GM12878 (cell line): ENCODE results near the gene COL23A1. TPM values are rescaled to one million over a fixed set of nuclear protein-coding genes. Genes with fewer than 3 reads are reported as not detected.

Experiments
- ATAC-seq: fragments of 200-7000 bp; cut with Tn5 transposase; 3 replicates; pipeline ENCODE4 v1.9.1; 2020; ENCODE audit warnings: mild to moderate bottlenecking, moderate library complexity
- BruUV-seq: library from RNA; stranded (reverse); fragments of 400-500 nt; replicated peaks from 2 replicates; lab custom pipeline; 2021; lab: Mats Ljungman, UMichigan
- CTCF ChIA-PET: fragments of 300-600 bp; sonication (Branson Sonifier 250); formaldehyde crosslinking; extraction: SDS; loops from one replicate; lab custom pipeline; 2021; ENCODE audit warnings: inconsistent platforms; lab: Yijun Ruan, JAX
- POLR2A ChIA-PET: fragments of 350-600 bp; formaldehyde crosslinking; extraction: SDS; loops from one replicate; lab custom pipeline; 2021; ENCODE audit warnings: inconsistent platforms; lab: Charles Lee
- RAD21 ChIA-PET: fragments of 300-600 bp; sonication (Branson Sonifier 250); formaldehyde crosslinking; loops from one replicate; lab custom pipeline; 2023; ENCODE audit warnings: antibody characterized with exemption; ENCODE audit not compliant: unreplicated experiment; lab: Charles Lee
- SMC1A ChIA-PET: fragments of 300-600 bp; sonication (Branson Sonifier 250); formaldehyde crosslinking; loops from one replicate; lab custom pipeline; 2023; ENCODE audit not compliant: unreplicated experiment, uncharacterized antibody; lab: Charles Lee
- DNase-seq: peaks from one replicate; pipeline ENCODE4 v3.0.0-alpha.2; 2011; ENCODE audit warnings: low read depth, low spot score
- FAIRE-seq: peaks from 3 replicates; lab custom pipeline; 2011; peaks lifted over from hg19 to GRCh38; lab: Jason Lieb, UNC
- H2AFZ ChIP-seq: 2 replicates; pipeline ENCODE4 v1.6.0; 2011; ENCODE audit warnings: low read depth, low read length, control low read depth; ENCODE audit not compliant: control insufficient read depth
- H3K27ac ChIP-seq: 2 replicates; pipeline ENCODE4 v1.5.1; 2011; ENCODE audit warnings: control low read depth; ENCODE audit not compliant: control insufficient read depth, insufficient read depth
- H3K27me3 ChIP-seq, 2 experiments: replicated peaks in 1 of 2; 2 replicates each; pipeline versions ENCODE4 v1.6.0 to v1.6.1; 2011; ENCODE audit warnings: low read length in 1 of 2; ENCODE audit not compliant: control insufficient read depth in 2 of 2, insufficient read depth in 2 of 2
- H3K36me3 ChIP-seq, 2 experiments: 2 replicates each; pipeline ENCODE4 v1.5.1; 2011; ENCODE audit warnings: low read length in 1 of 2; ENCODE audit not compliant: control insufficient read depth in 2 of 2, insufficient read depth in 2 of 2
- H3K4me1 ChIP-seq: 2 replicates; pipeline ENCODE4 v1.6.1; 2011; ENCODE audit warnings: mild to moderate bottlenecking, low read length, moderate library complexity, mixed read lengths; ENCODE audit not compliant: control insufficient read depth, insufficient read depth
- H3K4me2 ChIP-seq: 2 replicates; pipeline ENCODE4 v1.6.0; 2011; ENCODE audit warnings: control low read depth; ENCODE audit not compliant: control insufficient read depth, insufficient read depth
- H3K4me3 ChIP-seq: fragments of 200-600 bp; sonication (generic); 2 replicates; pipeline ENCODE4 v1.5.1; 2016
- H3K79me2 ChIP-seq: 2 replicates; pipeline ENCODE4 v1.6.0; 2011; ENCODE audit warnings: low read length; ENCODE audit not compliant: control insufficient read depth, insufficient read depth
- H3K9ac ChIP-seq: 2 replicates; pipeline ENCODE4 v1.8.0; 2011; ENCODE audit warnings: low read length, control low read depth, mixed read lengths; ENCODE audit not compliant: control insufficient read depth, insufficient read depth
- H3K9me3 ChIP-seq: replicated peaks from 3 replicates; pipeline ENCODE4 v1.5.1; 2011; ENCODE audit warnings: mild to moderate bottlenecking, low read length; ENCODE audit not compliant: control insufficient read depth, insufficient read depth
- H4K20me1 ChIP-seq: 2 replicates; pipeline ENCODE4 v1.6.0; 2011; ENCODE audit not compliant: control insufficient read depth, insufficient read depth
- EZH2 ChIP-seq: IDR thresholded peaks from 2 replicates; pipeline ENCODE4 v1.6.1; 2012; ENCODE audit warnings: low read depth, mild to moderate bottlenecking, control low read depth, inconsistent platforms, low read length, borderline replicate concordance; ENCODE audit not compliant: control insufficient read depth
- LARP7 ChIP-seq: fragments of 450-650 bp; IDR thresholded peaks from 2 replicates; pipeline ENCODE4 v1.6.1; 2017; ENCODE audit warnings: mild to moderate bottlenecking
- NFYB ChIP-seq: IDR thresholded peaks from 2 replicates; pipeline ENCODE4 v1.6.1; 2011; ENCODE audit warnings: low read depth, mild to moderate bottlenecking, low read length, improper control_type of control experiment, moderate library complexity; ENCODE audit not compliant: insufficient read depth
- RB1 ChIP-seq: fragments of 450-650 bp; formaldehyde crosslinking; IDR thresholded peaks from 2 replicates; pipeline ENCODE4 v1.6.1; 2017; ENCODE audit warnings: mild to moderate bottlenecking, borderline replicate concordance
- ZSCAN29 ChIP-seq: fragments of 450-650 bp; IDR thresholded peaks from 2 replicates; pipeline ENCODE4 v1.6.1; 2017; ENCODE audit warnings: mild to moderate bottlenecking, moderate library complexity
- WGBS: methylation state at CpG from one replicate; pipeline ENCODE4 v1.1.6; 2016; ENCODE audit warnings: low lambda C conversion rate; ENCODE audit not compliant: insufficient replicate concordance, insufficient coverage; ENCODE audit errors: missing lambda C conversion rate; 5-methylcytosine and 5-hydroxymethylcytosine counted together
- in situ Hi-C: fragments of 300-500 bp; cut with MboI; formaldehyde crosslinking; loops from 9 replicates; pipeline ENCODE4 v1.14.3; 2018; ENCODE audit warnings: mixed read lengths
- intact Hi-C: fragments of 100-400 bp; cut with micrococcal nuclease; formaldehyde crosslinking; loops from one replicate; pipeline ENCODE4 v1.14.2; 2022; ENCODE audit not compliant: unreplicated experiment
- polyA plus RNA-seq, 11 experiments: library from polyadenylated mRNA; depleted of rRNA in 4 of 11; unstranded in 6 of 11; stranded (reverse) in 5 of 11; fragments of >200 nt; fragmentation: Nextera tagmentation in 4 of 11; fragmentation: Illumina TruSeq in 1 of 11; extraction: Ambion mirVana in 4 of 11; extraction: Trizol in 1 of 11; gene quantifications; 1 replicate in 1 of 11; 2 replicates in 10 of 11; pipeline versions ENCODE4 v1.2.1 to v1.2.3, GENCODE V29; 2011 to 2016; ENCODE audit warnings: inconsistent platforms in 2 of 11, missing spikeins in 2 of 11, low read depth in 1 of 11
- total RNA-seq, 4 experiments: library from RNA; depleted of rRNA in 3 of 4; stranded (reverse); fragments of >200 nt in 3 of 4; fragmentation: Illumina TruSeq in 1 of 4; extraction: Trizol in 1 of 4; gene quantifications; 2 replicates each; pipeline versions ENCODE4 v1.2.1 to v1.2.3, GENCODE V29; 2013 to 2021
- TF ChIP-seq, protein P1 (sequence below): IDR thresholded peaks from 2 replicates; pipeline ENCODE4 v1.6.1; 2011; ENCODE audit warnings: mild to moderate bottlenecking, low read depth, low read length, moderate library complexity; ENCODE audit not compliant: insufficient replicate concordance
- TF ChIP-seq, protein P2 (sequence below): fragments of 450-650 bp; IDR thresholded peaks from 2 replicates; pipeline ENCODE4 v1.6.1; 2016; ENCODE audit warnings: mild to moderate bottlenecking
- TF ChIP-seq, protein P3 (sequence below): fragments of 450-650 bp; IDR thresholded peaks from 2 replicates; pipeline ENCODE4 v1.6.1; 2017; ENCODE audit warnings: antibody characterized with exemption, mild to moderate bottlenecking, moderate library complexity
- TF ChIP-seq, protein P4 (sequence below): fragments of 450-650 bp; conservative IDR thresholded peaks from 2 replicates; pipeline ENCODE4 v1.6.1; 2017; ENCODE audit warnings: mild to moderate bottlenecking, moderate library complexity

COL23A1 gene
- total and polyA plus RNA-seq, 10 of the 15 experiments (the other 5 are each of a cell fraction or from before 2014, with no cell fraction given): 0.03 to 0.83 (median 0.09) TPM; not detected in 5

DNA sequence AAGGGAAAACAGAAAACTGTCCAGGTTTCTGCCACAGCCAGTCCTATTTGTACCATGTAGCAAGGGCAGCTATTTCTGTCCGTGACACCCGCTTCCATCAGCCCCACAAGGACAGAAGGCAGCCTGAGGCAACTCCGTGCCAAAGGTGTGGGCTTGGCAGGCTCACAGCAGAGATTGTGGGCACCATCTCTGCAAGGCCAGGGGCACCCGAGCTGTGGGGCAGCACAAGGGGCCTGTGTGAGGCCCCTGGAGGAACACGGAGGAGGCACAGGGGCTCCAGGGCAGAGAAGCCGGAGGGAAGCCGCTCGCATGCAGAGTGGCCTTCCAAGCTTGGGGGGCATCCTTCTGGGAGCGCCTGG lies 43.5 kb downstream of the COL23A1 start:
- no peak overlapping the region for H3K27ac ChIP-seq

DNA sequence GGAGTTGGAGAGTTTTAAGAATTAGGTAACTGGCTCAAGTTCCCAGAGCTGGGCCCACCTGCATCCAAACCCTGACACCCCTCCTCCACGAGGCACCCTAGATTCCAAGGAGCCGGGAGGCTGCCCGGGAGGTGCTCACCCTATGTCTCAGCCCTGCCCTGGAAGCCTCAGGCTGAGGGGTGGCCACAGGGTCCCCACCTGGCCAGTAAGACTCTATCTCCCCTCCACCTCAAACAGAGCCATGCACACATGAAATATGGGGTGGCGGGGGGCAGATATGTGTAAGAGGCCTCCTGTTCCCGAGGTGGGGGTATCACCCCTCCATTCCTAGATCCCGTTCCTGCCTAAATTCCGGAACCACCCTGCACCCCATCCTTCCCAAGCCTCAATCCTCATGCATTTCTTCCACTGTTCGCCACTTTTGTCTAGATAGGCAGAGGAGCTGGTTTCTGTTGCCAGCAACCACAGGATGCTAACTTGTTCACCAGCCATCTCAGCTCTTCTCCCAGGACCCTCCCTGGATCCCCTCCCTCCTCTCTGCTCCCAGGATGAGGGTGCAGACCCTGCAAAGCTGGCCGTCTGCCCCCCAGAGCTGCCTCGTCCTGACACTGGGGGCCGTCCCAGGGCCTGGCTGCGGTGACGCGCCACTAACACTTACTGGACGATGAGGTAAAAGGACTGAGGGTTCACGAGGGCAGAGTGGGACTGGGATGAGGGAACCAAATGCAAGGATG lies 44.1 kb downstream of the COL23A1 start:
- ChIA-PET SMC1A (no interaction called here), POLR2A (no interaction called here), RAD21 (no interaction called here), CTCF (no interaction called here)
- no peak overlapping the region for H3K9ac ChIP-seq
- FAIRE-seq (no peak), ATAC-seq (no peak), DNase-seq (no peak)
- H2AFZ ChIP-seq: no peak overlapping the region
- H3K79me2 ChIP-seq: no peaks in the 10 kb centered on the region
- H3K27ac ChIP-seq: no peak overlapping the region
- H3K27me3 ChIP-seq: no peaks in the 10 kb centered on the region
- 35% methylated on average over 16 of the region's 16 CpGs for WGBS
- H3K9me3 ChIP-seq: no peaks in the 10 kb centered on the region
- H3K36me3 ChIP-seq: no peaks in the 10 kb centered on the region
- H3K4me1 ChIP-seq: no peaks in the 10 kb centered on the region
- no peak overlapping the region for H3K4me2 ChIP-seq
- no peaks in the 10 kb centered on the region for H4K20me1 ChIP-seq
- in situ Hi-C loops (no loop called here), intact Hi-C loops (no loop called here)
- BruUV-seq: no TSS peak
- no peak overlapping the region for H3K4me3 ChIP-seq
- TF ChIP-seq, protein P1, sequence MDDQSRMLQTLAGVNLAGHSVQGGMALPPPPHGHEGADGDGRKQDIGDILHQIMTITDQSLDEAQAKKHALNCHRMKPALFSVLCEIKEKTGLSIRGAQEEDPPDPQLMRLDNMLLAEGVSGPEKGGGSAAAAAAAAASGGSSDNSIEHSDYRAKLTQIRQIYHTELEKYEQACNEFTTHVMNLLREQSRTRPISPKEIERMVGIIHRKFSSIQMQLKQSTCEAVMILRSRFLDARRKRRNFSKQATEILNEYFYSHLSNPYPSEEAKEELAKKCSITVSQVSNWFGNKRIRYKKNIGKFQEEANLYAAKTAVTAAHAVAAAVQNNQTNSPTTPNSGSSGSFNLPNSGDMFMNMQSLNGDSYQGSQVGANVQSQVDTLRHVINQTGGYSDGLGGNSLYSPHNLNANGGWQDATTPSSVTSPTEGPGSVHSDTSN: no peak
- TF ChIP-seq, protein P2, sequence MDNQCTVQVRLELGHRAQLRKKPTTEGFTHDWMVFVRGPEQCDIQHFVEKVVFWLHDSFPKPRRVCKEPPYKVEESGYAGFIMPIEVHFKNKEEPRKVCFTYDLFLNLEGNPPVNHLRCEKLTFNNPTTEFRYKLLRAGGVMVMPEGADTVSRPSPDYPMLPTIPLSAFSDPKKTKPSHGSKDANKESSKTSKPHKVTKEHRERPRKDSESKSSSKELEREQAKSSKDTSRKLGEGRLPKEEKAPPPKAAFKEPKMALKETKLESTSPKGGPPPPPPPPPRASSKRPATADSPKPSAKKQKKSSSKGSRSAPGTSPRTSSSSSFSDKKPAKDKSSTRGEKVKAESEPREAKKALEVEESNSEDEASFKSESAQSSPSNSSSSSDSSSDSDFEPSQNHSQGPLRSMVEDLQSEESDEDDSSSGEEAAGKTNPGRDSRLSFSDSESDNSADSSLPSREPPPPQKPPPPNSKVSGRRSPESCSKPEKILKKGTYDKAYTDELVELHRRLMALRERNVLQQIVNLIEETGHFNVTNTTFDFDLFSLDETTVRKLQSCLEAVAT: no peak
- no peak for TF ChIP-seq ZSCAN29
- TF ChIP-seq, protein P3, sequence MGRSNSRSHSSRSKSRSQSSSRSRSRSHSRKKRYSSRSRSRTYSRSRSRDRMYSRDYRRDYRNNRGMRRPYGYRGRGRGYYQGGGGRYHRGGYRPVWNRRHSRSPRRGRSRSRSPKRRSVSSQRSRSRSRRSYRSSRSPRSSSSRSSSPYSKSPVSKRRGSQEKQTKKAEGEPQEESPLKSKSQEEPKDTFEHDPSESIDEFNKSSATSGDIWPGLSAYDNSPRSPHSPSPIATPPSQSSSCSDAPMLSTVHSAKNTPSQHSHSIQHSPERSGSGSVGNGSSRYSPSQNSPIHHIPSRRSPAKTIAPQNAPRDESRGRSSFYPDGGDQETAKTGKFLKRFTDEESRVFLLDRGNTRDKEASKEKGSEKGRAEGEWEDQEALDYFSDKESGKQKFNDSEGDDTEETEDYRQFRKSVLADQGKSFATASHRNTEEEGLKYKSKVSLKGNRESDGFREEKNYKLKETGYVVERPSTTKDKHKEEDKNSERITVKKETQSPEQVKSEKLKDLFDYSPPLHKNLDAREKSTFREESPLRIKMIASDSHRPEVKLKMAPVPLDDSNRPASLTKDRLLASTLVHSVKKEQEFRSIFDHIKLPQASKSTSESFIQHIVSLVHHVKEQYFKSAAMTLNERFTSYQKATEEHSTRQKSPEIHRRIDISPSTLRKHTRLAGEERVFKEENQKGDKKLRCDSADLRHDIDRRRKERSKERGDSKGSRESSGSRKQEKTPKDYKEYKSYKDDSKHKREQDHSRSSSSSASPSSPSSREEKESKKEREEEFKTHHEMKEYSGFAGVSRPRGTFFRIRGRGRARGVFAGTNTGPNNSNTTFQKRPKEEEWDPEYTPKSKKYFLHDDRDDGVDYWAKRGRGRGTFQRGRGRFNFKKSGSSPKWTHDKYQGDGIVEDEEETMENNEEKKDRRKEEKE: no peak
- TF ChIP-seq, protein P4, sequence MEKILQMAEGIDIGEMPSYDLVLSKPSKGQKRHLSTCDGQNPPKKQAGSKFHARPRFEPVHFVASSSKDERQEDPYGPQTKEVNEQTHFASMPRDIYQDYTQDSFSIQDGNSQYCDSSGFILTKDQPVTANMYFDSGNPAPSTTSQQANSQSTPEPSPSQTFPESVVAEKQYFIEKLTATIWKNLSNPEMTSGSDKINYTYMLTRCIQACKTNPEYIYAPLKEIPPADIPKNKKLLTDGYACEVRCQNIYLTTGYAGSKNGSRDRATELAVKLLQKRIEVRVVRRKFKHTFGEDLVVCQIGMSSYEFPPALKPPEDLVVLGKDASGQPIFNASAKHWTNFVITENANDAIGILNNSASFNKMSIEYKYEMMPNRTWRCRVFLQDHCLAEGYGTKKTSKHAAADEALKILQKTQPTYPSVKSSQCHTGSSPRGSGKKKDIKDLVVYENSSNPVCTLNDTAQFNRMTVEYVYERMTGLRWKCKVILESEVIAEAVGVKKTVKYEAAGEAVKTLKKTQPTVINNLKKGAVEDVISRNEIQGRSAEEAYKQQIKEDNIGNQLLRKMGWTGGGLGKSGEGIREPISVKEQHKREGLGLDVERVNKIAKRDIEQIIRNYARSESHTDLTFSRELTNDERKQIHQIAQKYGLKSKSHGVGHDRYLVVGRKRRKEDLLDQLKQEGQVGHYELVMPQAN: no peak
- TF ChIP-seq RB1: no peak
- no peak for TF ChIP-seq NFYB

More for the DNA sequence above, 43.5 kb downstream of the COL23A1 start:
- CTCF ChIA-PET: no interaction called here
- no peaks in the 10 kb centered on the region for H3K36me3 ChIP-seq
- no peak for ATAC-seq
- no peaks in the 10 kb centered on the region for H3K27me3 ChIP-seq
- H3K4me1 ChIP-seq: no peaks in the 10 kb centered on the region
- TF ChIP-seq EZH2 (no peak), LARP7 (no peak)
- TF ChIP-seq, all 136 proteins: peak for 0
- Histone ChIP-seq H3K4me2 (no peak overlapping the region), H3K9ac (no peak overlapping the region), H3K4me3 (no peak overlapping the region), H2AFZ (no peak overlapping the region), H3K9me3 (no peaks in the 10 kb centered on the region), H4K20me1 (no peaks in the 10 kb centered on the region), H3K79me2 (no peaks in the 10 kb centered on the region)
- WGBS: 60% methylated on average over 9 of the region's 9 CpGs
- FAIRE-seq (no peak), DNase-seq (no peak)
- in situ Hi-C loops (no loop called here), intact Hi-C loops (no loop called here)
- ChIA-PET SMC1A (no interaction called here), RAD21 (no interaction called here), POLR2A (no interaction called here)
- BruUV-seq: no TSS peak
